OCI-LY7 (cell line): ENCODE results near the gene GSN. TPM values are rescaled to one million over a fixed set of nuclear protein-coding genes. Genes with fewer than 3 reads are reported as not detected.

Source experiments
- BruUV-seq: library from RNA; stranded (reverse); fragments of 400-500 nt; replicated peaks from 2 replicates; lab custom pipeline; 2021; lab: Mats Ljungman, UMichigan
- CTCF ChIA-PET: fragments of 300-600 bp; sonication (Branson Sonifier 250); formaldehyde crosslinking; loops from one replicate; lab custom pipeline; 2022; ENCODE audit warnings: antibody characterized with exemption; ENCODE audit not compliant: unreplicated experiment; lab: Charles Lee
- POLR2A ChIA-PET: fragments of 300-600 bp; sonication (Branson Sonifier 250); formaldehyde crosslinking; loops from one replicate; lab custom pipeline; 2022; ENCODE audit warnings: antibody characterized with exemption; lab: Charles Lee
- DNase-seq: peaks from one replicate; pipeline ENCODE4 v3.0.0-alpha.2; 2015; ENCODE audit warnings: low spot score
- H2AFZ ChIP-seq: fragments of 200-600 bp; sonication (generic), shearing (Covaris generic); 2 replicates; pipeline ENCODE4 v1.6.1; 2014; ENCODE audit warnings: mild to moderate bottlenecking, antibody characterized with exemption, low read length, moderate library complexity
- H3K27ac ChIP-seq: fragments of 200-600 bp; sonication (generic); 2 replicates; pipeline ENCODE4 v1.5.1; 2014; ENCODE audit warnings: mixed run types, low read depth, mild to moderate bottlenecking, moderate library complexity, low read length, inconsistent platforms; ENCODE audit not compliant: poor library complexity, severe bottlenecking
- H3K36me3 ChIP-seq: fragments of 200-600 bp; sonication (generic); 2 replicates; pipeline ENCODE4 v1.6.1; 2014; ENCODE audit warnings: mild to moderate bottlenecking, antibody characterized with exemption, low read length, moderate library complexity, mixed read lengths; ENCODE audit not compliant: insufficient read depth
- H3K4me1 ChIP-seq: fragments of 200-600 bp; sonication (generic); 2 replicates; pipeline ENCODE4 v1.5.1; 2014; ENCODE audit warnings: mild to moderate bottlenecking, low read length; ENCODE audit not compliant: insufficient read depth, poor library complexity, severe bottlenecking
- H3K4me2 ChIP-seq: fragments of 200-600 bp; sonication (generic); 2 replicates; pipeline ENCODE4 v1.6.1; 2014; ENCODE audit warnings: mild to moderate bottlenecking, low read length
- H3K4me3 ChIP-seq: fragments of 200-600 bp; sonication (generic); 2 replicates; pipeline ENCODE4 v1.5.1; 2014; ENCODE audit warnings: mild to moderate bottlenecking, low read depth, low read length; ENCODE audit not compliant: poor library complexity, severe bottlenecking
- H3K79me2 ChIP-seq: fragments of 200-600 bp; sonication (generic); 2 replicates; pipeline ENCODE4 v1.6.1; 2016; ENCODE audit warnings: low read depth, mild to moderate bottlenecking, low read length, moderate library complexity, mixed read lengths; ENCODE audit not compliant: insufficient read depth
- H3K9me2 ChIP-seq: fragments of 200-600 bp; sonication (generic); 2 replicates; pipeline ENCODE4 v1.6.1; 2016; ENCODE audit warnings: mild to moderate bottlenecking, low read length, mixed read lengths; ENCODE audit not compliant: insufficient read depth
- H3K9me3 ChIP-seq: fragments of 200-600 bp; sonication (generic); 2 replicates; pipeline ENCODE4 v1.6.1; 2014; ENCODE audit warnings: mild to moderate bottlenecking, mixed run types, low read length, mixed read lengths
- H4K20me1 ChIP-seq: fragments of 200-600 bp; sonication (generic); 2 replicates; pipeline ENCODE4 v1.6.1; 2014; ENCODE audit warnings: mild to moderate bottlenecking, antibody characterized with exemption, low read length, moderate library complexity, mixed read lengths; ENCODE audit not compliant: insufficient read depth
- EZH2phosphoT487 ChIP-seq: fragments of 200-600 bp; sonication (generic); IDR thresholded peaks from 2 replicates; pipeline ENCODE4 v1.6.1; 2018; ENCODE audit warnings: low read depth, borderline replicate concordance, mild to moderate bottlenecking, mixed run types, antibody characterized with exemption, low read length, moderate library complexity, mixed read lengths
- intact Hi-C: fragments of 100-400 bp; cut with micrococcal nuclease; formaldehyde crosslinking; loops from one replicate; pipeline ENCODE4 v1.10.0; 2022; ENCODE audit not compliant: unreplicated experiment
- total RNA-seq, 2 experiments: library from RNA; depleted of rRNA in 1 of 2; stranded (reverse); fragments of >200 nt in 1 of 2; shearing (Covaris generic) in 1 of 2; gene quantifications; 2 replicates each; pipeline ENCODE4 v1.2.3, GENCODE V29; 2014 to 2022
- TF ChIP-seq, protein P1 (sequence below): fragments of 200-600 bp; sonication (generic); conservative IDR thresholded peaks from 2 replicates; pipeline ENCODE4 v1.5.1; 2014; ENCODE audit warnings: mild to moderate bottlenecking, antibody characterized with exemption, low read length, moderate library complexity, mixed read lengths

GSN gene
- total RNA-seq, 2 experiments from 2014 or later, result 13.4 to 16.3 TPM

DNA sequence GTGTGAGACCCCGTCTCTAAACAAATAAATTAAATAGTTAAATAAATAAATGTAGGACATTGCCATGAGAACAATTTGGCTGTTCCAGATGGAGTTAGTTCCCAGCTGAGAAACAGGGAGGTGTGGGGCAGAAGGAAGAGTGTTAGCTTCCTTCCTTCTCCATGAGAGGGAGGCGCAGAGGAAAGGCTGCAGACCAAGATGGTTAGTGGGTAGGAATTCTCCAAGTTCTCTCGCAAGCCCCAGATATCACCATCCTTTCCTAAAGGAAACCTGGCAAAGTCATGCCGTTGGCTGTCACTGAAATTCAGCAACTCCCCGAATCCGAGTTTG, 33.2 kb upstream of the GSN start:
- no peak overlapping the region for H3K4me3 ChIP-seq
- no peaks in the 10 kb centered on the region for H3K9me2 ChIP-seq
- H3K36me3 ChIP-seq, result peaks cover 10% of the 10 kb centered on the region; the same call in 1 of the 2 replicates
- no TSS peak for BruUV-seq
- intact Hi-C loops, result no loop called here
- TF ChIP-seq EZH2phosphoT487, result no peak
- TF ChIP-seq, protein P1, sequence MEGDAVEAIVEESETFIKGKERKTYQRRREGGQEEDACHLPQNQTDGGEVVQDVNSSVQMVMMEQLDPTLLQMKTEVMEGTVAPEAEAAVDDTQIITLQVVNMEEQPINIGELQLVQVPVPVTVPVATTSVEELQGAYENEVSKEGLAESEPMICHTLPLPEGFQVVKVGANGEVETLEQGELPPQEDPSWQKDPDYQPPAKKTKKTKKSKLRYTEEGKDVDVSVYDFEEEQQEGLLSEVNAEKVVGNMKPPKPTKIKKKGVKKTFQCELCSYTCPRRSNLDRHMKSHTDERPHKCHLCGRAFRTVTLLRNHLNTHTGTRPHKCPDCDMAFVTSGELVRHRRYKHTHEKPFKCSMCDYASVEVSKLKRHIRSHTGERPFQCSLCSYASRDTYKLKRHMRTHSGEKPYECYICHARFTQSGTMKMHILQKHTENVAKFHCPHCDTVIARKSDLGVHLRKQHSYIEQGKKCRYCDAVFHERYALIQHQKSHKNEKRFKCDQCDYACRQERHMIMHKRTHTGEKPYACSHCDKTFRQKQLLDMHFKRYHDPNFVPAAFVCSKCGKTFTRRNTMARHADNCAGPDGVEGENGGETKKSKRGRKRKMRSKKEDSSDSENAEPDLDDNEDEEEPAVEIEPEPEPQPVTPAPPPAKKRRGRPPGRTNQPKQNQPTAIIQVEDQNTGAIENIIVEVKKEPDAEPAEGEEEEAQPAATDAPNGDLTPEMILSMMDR, result no peak
- no peak overlapping the region for H3K27ac ChIP-seq
- no peak overlapping the region for H3K4me2 ChIP-seq
- no peaks in the 10 kb centered on the region for H3K79me2 ChIP-seq
- CTCF ChIA-PET, result interaction anchor here (0.5 kb wide), 1 partner anchor 250 kb away, joined by 3 read pairs; no protein-coding TSS in a partner anchor
- no peaks in the 10 kb centered on the region for H3K4me1 ChIP-seq
- POLR2A ChIA-PET, result interaction anchor here (1.0 to 1.3 kb wide), 2 partner anchors 8 to 19 kb away, joined by 3 read pairs; no protein-coding TSS in a partner anchor
- no peaks in the 10 kb centered on the region for H4K20me1 ChIP-seq
- H2AFZ ChIP-seq, result no peak overlapping the region
- H3K9me3 ChIP-seq, result no peaks in the 10 kb centered on the region
- DNase-seq, result no peak

DNA sequence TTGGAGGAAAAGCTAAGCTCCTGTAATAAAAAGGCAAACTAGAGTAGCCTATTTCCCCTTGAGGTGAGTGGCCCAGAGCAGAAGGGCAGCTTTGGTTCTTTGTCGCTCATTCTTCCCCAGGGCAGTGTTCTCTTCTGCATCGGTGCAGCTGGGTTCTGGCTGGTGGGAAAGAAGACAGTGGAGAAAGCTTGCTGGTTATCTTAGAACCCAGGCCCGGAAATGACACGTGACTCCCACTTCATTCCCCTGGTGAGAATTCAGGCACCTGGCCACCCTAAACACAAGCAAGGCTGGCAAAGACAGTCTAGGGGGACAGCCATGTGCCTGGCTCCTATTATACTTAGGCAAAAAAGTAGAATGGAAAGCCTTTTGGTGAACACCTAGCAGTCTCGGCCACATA, 32.5 kb upstream of the GSN start:
- intact Hi-C loops, result no loop called here
- no peak for TF ChIP-seq EZH2phosphoT487
- TF ChIP-seq, protein P1, result no peak
- peaks cover 10% of the 10 kb centered on the region; the same call in 1 of the 2 replicates for H3K36me3 ChIP-seq
- H3K9me2 ChIP-seq, result no peaks in the 10 kb centered on the region
- ChIA-PET CTCF (interaction anchor here (0.5 kb wide), 2 partner anchors 11 to 251 kb away, joined by 3 to 4 read pairs; no protein-coding TSS in a partner anchor), POLR2A (interaction anchor here (1.0 to 1.3 kb wide), 3 partner anchors 9 to 20 kb away, joined by 3 read pairs; no protein-coding TSS in a partner anchor)
- no peak overlapping the region for H2AFZ ChIP-seq
- no peak overlapping the region for H3K4me2 ChIP-seq
- H3K4me3 ChIP-seq, result no peak overlapping the region
- no peaks in the 10 kb centered on the region for H3K4me1 ChIP-seq
- no TSS peak for BruUV-seq
- no peaks in the 10 kb centered on the region for H4K20me1 ChIP-seq
- no peak for DNase-seq
- no peak overlapping the region for H3K27ac ChIP-seq
- H3K9me3 ChIP-seq, result no peaks in the 10 kb centered on the region
- H3K79me2 ChIP-seq, result no peaks in the 10 kb centered on the region

DNA sequence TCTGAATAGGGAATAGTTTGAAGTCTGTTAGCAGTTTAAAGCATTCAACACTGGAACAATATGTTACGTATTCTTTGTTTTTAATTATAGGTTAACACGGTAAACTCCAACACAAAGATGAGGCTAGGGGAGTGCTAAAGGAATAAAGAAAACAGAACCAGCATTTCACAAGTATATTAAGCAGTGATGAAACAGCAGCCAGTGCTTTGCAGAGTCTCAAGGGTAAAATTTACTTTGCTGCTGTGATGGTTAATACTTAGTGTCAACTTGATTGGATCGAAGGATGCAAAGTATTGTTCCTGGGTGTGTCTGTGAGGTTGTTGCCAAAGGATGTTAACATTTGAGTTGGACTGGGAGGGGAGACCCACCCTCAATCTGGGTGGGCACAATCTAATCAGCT, 30.0 kb upstream of the GSN start:
- no peaks in the 10 kb centered on the region for H3K9me2 ChIP-seq
- no peak overlapping the region for H2AFZ ChIP-seq
- no peaks in the 10 kb centered on the region for H3K4me1 ChIP-seq
- POLR2A ChIA-PET, result no interaction called here
- no peak overlapping the region for H3K4me3 ChIP-seq
- H3K4me2 ChIP-seq, result no peak overlapping the region
- H3K79me2 ChIP-seq, result no peaks in the 10 kb centered on the region
- TF ChIP-seq, protein P1, result no peak
- TF ChIP-seq EZH2phosphoT487, result no peak
- CTCF ChIA-PET, result no interaction called here
- H3K27ac ChIP-seq, result no peak overlapping the region
- 0 out of 2 replicates have a peak, but pooled peaks cover 3% of the 10 kb centered on the region for H3K36me3 ChIP-seq
- no TSS peak for BruUV-seq
- intact Hi-C loops, result no loop called here
- no peaks in the 10 kb centered on the region for H4K20me1 ChIP-seq
- no peaks in the 10 kb centered on the region for H3K9me3 ChIP-seq
- no peak for DNase-seq
